ENCODE results near the gene MINDY2. TPM values are rescaled to one million over a fixed set of nuclear protein-coding genes. Genes with fewer than 3 reads are reported as not detected.

MINDY2 gene
- total and polyA plus RNA-seq, 9 of the 15 experiments (the other 6 are each of a cell fraction or from before 2014, with no cell fraction given), result 2.4 to 15.3 (median 7.2) TPM

DNA sequence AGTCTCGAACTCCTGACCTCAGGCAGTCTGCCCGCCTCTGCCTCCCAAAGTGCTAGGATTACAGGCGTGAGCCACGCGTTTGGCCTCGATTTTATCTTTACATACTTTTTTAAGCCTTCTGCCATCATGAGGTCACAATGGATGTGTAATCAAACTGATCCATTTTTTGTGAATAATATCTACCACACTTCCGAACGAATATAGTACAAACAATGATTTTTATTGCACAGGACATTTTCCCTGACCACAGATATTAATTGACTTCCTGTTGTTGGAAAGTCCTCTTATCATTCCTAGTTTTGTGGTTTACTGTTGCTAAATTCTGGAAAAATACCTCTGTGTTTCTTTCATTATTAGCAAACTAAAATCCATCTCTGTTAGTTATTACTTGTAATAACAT is 68.9 kb downstream of the MINDY2 start:
- ChIA-PET POLR2A (interaction anchor here (0.7 to 1.0 kb wide), 3 partner anchors 9 to 15 kb away, joined by 3 to 5 read pairs (median 3); no protein-coding TSS in a partner anchor), CTCF (ENCODE audit: low intra/inter-chr PET ratio) (no interaction called here)
- H3K27ac ChIP-seq (ENCODE audit: extremely low read depth, low read depth, low read length), result no peak overlapping the region
- ATAC-seq, result no peak
- intact Hi-C loops (cut with micrococcal nuclease), result no loop called here
- no peaks in the 10 kb centered on the region for H3K27me3 ChIP-seq (ENCODE audit: control insufficient read depth in 2 of 2, insufficient read depth in 2 of 2, low read length in 2 of 2)
- H3K4me3 ChIP-seq, result no peak overlapping the region
- no peak overlapping the region for H2AFZ ChIP-seq (ENCODE audit: low read depth, low read length)
- no TSS peak for BruUV-seq (replicated peaks)
- 64% methylated on average over 8 of the region's 8 CpGs for whole genome bisulfite sequencing (ENCODE audit: insufficient coverage, low coverage, missing lambda C conversion rate)
- H4K20me1 ChIP-seq (replicated peaks; ENCODE audit: control insufficient read depth, insufficient read depth, low read length), result no peaks in the 10 kb centered on the region
- H3K36me3 ChIP-seq (ENCODE audit: control insufficient read depth, insufficient read depth, low read length), result peaks cover 3% of the 10 kb centered on the region; the same call in 1 of the 3 replicates
- H3K9me1 ChIP-seq (ENCODE audit: control insufficient read depth, insufficient read depth, low read length), result no peaks in the 10 kb centered on the region
- no peak overlapping the region for H3K9ac ChIP-seq (ENCODE audit: insufficient read depth in 1 of 2, low read depth in 2 of 2, low read length in 2 of 2)
- no peaks in the 10 kb centered on the region for H3K9me3 ChIP-seq (replicated peaks; ENCODE audit: control insufficient read depth, insufficient read depth, low read depth, low read length)
- no peak for FAIRE-seq
- TF ChIP-seq ZNF274 (IDR thresholded peaks at IDR 0.05; ENCODE audit: borderline replicate concordance, low read depth, low read length) (no peak), NFYB (IDR thresholded peaks at IDR 0.05; ENCODE audit: extremely low read depth, insufficient read length) (no peak), MBD2 (IDR thresholded peaks at IDR 0.05; ENCODE audit: borderline replicate concordance, low read depth) (no peak), ZC3H11A (IDR thresholded peaks at IDR 0.05; ENCODE audit: low read depth, low read length) (no peak), HLTF (IDR thresholded peaks at IDR 0.05) (no peak), HOXB6 (CRISPR knock-in tag; IDR thresholded peaks at IDR 0.05; ENCODE audit: borderline replicate concordance) (no peak), NFIX (CRISPR knock-in tag; IDR thresholded peaks at IDR 0.05; ENCODE audit: low read depth) (no peak), KHSRP (IDR thresholded peaks at IDR 0.05) (no peak), ZNF133 (CRISPR knock-in tag; IDR thresholded peaks at IDR 0.05) (no peak), SRF (CRISPR knock-in tag; IDR thresholded peaks at IDR 0.05) (no peak)
- TF ChIP-seq, protein P1, sequence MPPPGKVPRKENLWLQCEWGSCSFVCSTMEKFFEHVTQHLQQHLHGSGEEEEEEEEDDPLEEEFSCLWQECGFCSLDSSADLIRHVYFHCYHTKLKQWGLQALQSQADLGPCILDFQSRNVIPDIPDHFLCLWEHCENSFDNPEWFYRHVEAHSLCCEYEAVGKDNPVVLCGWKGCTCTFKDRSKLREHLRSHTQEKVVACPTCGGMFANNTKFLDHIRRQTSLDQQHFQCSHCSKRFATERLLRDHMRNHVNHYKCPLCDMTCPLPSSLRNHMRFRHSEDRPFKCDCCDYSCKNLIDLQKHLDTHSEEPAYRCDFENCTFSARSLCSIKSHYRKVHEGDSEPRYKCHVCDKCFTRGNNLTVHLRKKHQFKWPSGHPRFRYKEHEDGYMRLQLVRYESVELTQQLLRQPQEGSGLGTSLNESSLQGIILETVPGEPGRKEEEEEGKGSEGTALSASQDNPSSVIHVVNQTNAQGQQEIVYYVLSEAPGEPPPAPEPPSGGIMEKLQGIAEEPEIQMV (tag; conservative IDR thresholded peaks at IDR 0.05; ENCODE audit: low read depth), result no peak
- TF ChIP-seq, protein P2, sequence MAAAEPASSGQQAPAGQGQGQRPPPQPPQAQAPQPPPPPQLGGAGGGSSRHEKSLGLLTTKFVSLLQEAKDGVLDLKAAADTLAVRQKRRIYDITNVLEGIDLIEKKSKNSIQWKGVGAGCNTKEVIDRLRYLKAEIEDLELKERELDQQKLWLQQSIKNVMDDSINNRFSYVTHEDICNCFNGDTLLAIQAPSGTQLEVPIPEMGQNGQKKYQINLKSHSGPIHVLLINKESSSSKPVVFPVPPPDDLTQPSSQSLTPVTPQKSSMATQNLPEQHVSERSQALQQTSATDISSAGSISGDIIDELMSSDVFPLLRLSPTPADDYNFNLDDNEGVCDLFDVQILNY (CRISPR knock-in tag; IDR thresholded peaks at IDR 0.05), result no peak
- H3K79me2 ChIP-seq (ENCODE audit: control insufficient read depth, insufficient read depth, low read length), result no peaks in the 10 kb centered on the region
- H3K4me1 ChIP-seq (replicated peaks in 1 of 2; ENCODE audit: control insufficient read depth in 2 of 2, insufficient read depth in 2 of 2, low read length in 2 of 2), result peaks cover 5 to 8% of the 10 kb centered on the region in 2 experiments; a peak in 4 of 5 replicates
- no peak overlapping the region for H3K4me2 ChIP-seq (ENCODE audit: insufficient read depth, low read length)
- DNase-seq (ENCODE audit: extremely low read depth in 1 of 4, low spot score in 3 of 4), result no peak
- in situ Hi-C loops (cut with MboI), result no loop called here

Data from K562 (cell line).